Measurements from ENCODE around the gene ZCCHC24. TPM values are rescaled to one million over a fixed set of nuclear protein-coding genes. Genes with fewer than 3 reads are reported as not detected.
"Not testable (repeated sequence)": the region's sequence is repeated elsewhere in the genome, so short reads cannot be mapped to it uniquely, and the experiment has no call there.

ZCCHC24 gene
- total and polyA plus RNA-seq, 3 donors from 2014 or later = 27.7 to 38.6 (median 31.3) TPM

DNA sequence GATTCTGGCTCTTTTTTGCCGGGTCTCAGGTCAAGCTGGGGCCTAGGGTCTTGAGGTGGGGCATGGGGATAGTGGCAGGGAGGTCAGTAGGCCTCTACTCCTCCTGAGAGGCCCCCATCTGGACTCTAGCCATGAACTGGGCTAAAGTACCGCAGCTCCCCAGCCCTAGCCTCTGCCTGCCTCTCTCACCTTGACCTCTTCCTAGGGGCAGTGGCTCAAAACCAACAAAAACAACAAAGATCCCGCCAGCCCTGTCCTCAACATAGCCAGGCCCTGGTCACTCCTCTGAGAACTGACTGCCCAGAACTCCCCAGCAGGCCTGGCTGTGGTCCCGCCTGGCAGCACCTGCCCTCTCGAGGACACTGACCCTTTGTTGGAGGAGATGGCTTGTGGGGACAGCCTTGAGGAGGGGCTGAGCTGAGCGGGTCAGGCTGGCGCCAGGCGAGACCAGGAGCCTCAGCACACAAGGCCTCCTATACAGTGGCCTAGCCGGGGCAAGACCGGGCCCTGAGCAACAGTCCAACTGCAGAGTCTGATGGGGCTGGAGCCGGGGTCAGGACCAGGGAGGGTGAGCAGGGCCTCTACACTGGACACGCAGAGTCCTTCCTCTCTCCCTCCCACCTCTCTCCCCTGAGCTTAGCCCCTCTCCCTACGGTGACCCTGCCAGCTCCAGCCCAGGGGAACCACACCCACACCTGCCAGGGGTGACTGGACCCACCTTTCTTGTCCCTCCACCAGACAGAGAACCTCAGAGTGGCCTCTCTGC lies 109.8 kb downstream of the ZCCHC24 start:
- 45 to 53% methylated on average over 8 to 13 of the region's 13 CpGs for WGBS, 2 donors
- no peak for TF ChIP-seq POLR2A (IDR thresholded peaks at IDR 0.05)
- TF ChIP-seq, protein P1, sequence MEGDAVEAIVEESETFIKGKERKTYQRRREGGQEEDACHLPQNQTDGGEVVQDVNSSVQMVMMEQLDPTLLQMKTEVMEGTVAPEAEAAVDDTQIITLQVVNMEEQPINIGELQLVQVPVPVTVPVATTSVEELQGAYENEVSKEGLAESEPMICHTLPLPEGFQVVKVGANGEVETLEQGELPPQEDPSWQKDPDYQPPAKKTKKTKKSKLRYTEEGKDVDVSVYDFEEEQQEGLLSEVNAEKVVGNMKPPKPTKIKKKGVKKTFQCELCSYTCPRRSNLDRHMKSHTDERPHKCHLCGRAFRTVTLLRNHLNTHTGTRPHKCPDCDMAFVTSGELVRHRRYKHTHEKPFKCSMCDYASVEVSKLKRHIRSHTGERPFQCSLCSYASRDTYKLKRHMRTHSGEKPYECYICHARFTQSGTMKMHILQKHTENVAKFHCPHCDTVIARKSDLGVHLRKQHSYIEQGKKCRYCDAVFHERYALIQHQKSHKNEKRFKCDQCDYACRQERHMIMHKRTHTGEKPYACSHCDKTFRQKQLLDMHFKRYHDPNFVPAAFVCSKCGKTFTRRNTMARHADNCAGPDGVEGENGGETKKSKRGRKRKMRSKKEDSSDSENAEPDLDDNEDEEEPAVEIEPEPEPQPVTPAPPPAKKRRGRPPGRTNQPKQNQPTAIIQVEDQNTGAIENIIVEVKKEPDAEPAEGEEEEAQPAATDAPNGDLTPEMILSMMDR (IDR thresholded peaks at IDR 0.05) = no peak
- peak; percentile 77 for DNase-seq
- Histone ChIP-seq H3K4me3 (no peak overlapping the region), H3K27ac (peak overlapping the region in 1 of 2 donors; percentile 53), H3K27me3 (no peaks in the 10 kb centered on the region), H3K4me1 (peaks cover 16% of the 10 kb centered on the region), H3K36me3 (ENCODE audit: low read depth, missing control alignments) (no peaks in the 10 kb centered on the region), H3K9me3 (no peaks in the 10 kb centered on the region)
- intact Hi-C loops (cut with DNase I; ENCODE audit: low total_unique reads) = no loop called here

DNA sequence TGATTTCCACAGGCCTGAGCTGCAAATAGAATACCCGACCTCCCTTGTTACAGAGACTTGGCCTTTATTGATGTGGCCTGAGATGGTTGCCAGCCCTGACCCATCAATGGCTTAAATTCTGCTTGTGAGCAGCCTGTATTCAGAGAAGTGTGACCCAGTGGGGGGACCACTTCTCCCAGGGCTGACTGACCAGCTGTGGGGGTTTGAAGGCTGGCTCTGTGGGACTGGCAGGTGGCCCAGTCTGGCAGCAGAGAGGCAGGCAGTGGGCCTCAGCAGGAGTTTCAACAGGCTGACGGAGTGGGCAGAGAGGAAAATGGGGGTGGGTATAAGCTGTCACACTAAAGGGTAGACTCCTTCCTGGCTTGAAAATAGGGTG lies 110.3 kb downstream of the ZCCHC24 start:
- H3K9me3 ChIP-seq = no peaks in the 10 kb centered on the region
- no peak for DNase-seq
- no peaks in the 10 kb centered on the region for H3K36me3 ChIP-seq (ENCODE audit: low read depth, missing control alignments)
- no peaks in the 10 kb centered on the region for H3K27me3 ChIP-seq
- H3K27ac ChIP-seq = peak overlapping the region in 1 of 2 donors; percentile 53
- H3K4me3 ChIP-seq = no peak overlapping the region
- 67 to 74% methylated on average over 2 of the region's 2 CpGs for WGBS, 2 donors
- intact Hi-C loops (cut with DNase I; ENCODE audit: low total_unique reads) = no loop called here
- TF ChIP-seq, protein P1 (IDR thresholded peaks at IDR 0.05) = no peak
- TF ChIP-seq POLR2A (IDR thresholded peaks at IDR 0.05) = no peak
- peaks cover 15% of the 10 kb centered on the region for H3K4me1 ChIP-seq

DNA sequence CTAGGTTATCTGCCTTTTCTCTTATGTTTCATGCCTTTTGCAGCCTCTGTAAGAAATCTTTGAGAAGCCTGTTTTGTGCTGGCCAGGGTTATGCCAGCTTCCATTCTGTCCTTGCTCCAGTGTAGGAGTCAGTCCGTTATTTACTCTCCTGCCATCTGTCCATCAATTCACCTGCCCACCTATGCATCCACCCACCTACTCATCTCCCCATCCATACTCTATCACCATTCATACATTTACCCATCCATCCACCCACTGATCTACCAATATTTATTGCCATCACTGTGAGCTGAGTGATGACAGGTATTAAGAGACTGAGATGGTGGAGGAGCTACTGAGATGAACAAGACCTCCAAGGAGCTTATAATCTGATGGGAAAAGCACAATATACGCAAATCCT lies 110.9 kb downstream of the ZCCHC24 start:
- H3K4me1 ChIP-seq = peaks cover 15% of the 10 kb centered on the region
- H3K9me3 ChIP-seq = no peaks in the 10 kb centered on the region
- no peak overlapping the region for H3K27ac ChIP-seq
- WGBS, 2 donors = 75 to 81% methylated on average over 2 of the region's 2 CpGs
- no peak for DNase-seq
- no peak for TF ChIP-seq POLR2A (IDR thresholded peaks at IDR 0.05)
- TF ChIP-seq, protein P1 (IDR thresholded peaks at IDR 0.05) = no peak
- intact Hi-C loops (cut with DNase I; ENCODE audit: low total_unique reads) = no loop called here
- no peaks in the 10 kb centered on the region for H3K27me3 ChIP-seq
- no peak overlapping the region for H3K4me3 ChIP-seq
- no peaks in the 10 kb centered on the region for H3K36me3 ChIP-seq (ENCODE audit: low read depth, missing control alignments)

DNA sequence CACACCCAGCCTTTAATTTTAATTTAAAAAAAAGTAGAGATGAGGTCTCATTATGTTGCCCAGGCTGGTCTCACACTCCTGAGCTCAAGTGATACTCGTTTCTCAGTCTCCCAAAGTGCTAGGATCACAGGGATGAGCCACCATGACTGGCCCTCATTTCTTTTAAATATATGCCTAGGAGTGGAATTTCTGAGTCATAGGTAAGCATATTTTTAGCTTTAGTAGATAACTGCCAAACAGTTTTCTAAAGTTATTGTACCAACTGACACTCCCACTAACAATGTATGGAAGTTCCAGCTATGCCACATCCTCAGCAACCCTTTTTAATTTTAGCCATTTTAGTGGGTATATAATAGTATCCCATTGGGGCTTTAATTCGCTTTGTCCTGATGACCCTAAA lies 111.9 kb downstream of the ZCCHC24 start:
- 96 to 97% methylated on average over 2 of the region's 2 CpGs for WGBS, 2 donors
- TF ChIP-seq, protein P1 (IDR thresholded peaks at IDR 0.05) = no peak
- TF ChIP-seq POLR2A (IDR thresholded peaks at IDR 0.05) = no peak
- intact Hi-C loops (cut with DNase I; ENCODE audit: low total_unique reads) = no loop called here
- H3K27ac ChIP-seq = no peak overlapping the region
- H3K9me3 ChIP-seq = no peaks in the 10 kb centered on the region
- H3K36me3 ChIP-seq (ENCODE audit: low read depth, missing control alignments) = no peaks in the 10 kb centered on the region
- H3K4me1 ChIP-seq = peaks cover 15% of the 10 kb centered on the region
- H3K27me3 ChIP-seq = no peaks in the 10 kb centered on the region
- H3K4me3 ChIP-seq = no peak overlapping the region
- no peak for DNase-seq

DNA sequence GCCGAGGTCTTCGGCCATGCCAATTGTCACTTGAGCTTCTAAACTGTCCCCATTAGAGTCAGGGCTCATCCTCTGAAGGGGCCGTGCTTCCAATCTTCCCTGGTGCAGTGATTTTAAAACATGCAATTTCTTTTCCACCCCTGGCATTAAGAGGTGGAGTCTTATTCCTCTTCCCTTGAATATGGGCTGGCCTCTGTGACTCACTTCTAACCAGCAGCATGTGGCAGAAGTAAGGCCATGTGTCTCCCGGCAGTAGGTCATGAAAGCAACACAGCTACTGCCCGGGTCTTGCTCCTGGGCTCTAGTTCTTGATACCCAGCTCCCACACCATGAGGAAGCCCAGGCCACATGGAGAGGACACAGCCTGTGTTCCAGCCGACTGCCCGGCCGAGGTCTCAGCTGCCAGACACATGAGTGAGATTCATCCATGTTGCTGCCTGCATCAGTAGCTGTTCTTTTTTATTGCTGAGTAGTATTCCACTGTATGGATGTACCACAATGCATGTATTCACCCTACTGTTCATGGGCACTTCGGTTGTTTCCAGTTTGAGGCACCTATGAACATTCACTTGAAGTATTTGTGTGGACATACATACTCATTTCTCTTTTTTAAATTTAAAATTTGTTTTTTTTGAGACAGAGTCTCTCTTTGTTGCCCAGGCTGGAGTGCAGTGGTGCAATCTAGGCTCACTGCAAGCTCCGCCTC lies 112.7 kb downstream of the ZCCHC24 start:
- H3K36me3 ChIP-seq (ENCODE audit: low read depth, missing control alignments); H3K9me3 ChIP-seq; intact Hi-C loops (cut with DNase I; ENCODE audit: low total_unique reads); DNase-seq; H3K27ac ChIP-seq; H3K4me3 ChIP-seq; H3K27me3 ChIP-seq: not testable (repeated sequence)
- H3K4me1 ChIP-seq = peaks cover 15% of the 10 kb centered on the region
- 93 to 98% methylated on average over 2 of the region's 10 CpGs for WGBS, 2 donors

Other genes with a start within 250 kb of the ZCCHC24 start
- gene PPIF, start 98.2 kb downstream of the ZCCHC24 start, total RNA-seq = 100 to 1,000 TPM in 1 of 2 donors, 10 to 100 TPM in 1; 82.1 to 106 TPM
- gene PPIF, start 98.2 kb downstream of the ZCCHC24 start, polyA plus RNA-seq (ENCODE audit: insufficient read depth, low read depth, low replicate concordance) = 80.1 TPM
- gene EIF5AL1, start 66.9 kb upstream of the ZCCHC24 start, total RNA-seq = 1 to 10 TPM; 5.7 to 6.8 TPM
- 24.4 TPM for gene EIF5AL1, start 66.9 kb upstream of the ZCCHC24 start, polyA plus RNA-seq (ENCODE audit: insufficient read depth, low read depth, low replicate concordance)
- gene SFTPA2, start 114.8 kb upstream of the ZCCHC24 start, total RNA-seq = under 1 TPM in 1 of 2 donors, not detected in 1; 0.31 TPM
- gene SFTPA2, start 114.8 kb upstream of the ZCCHC24 start, polyA plus RNA-seq (ENCODE audit: insufficient read depth, low read depth, low replicate concordance) = not detected
- not detected for gene SFTPA1, start 165.3 kb upstream of the ZCCHC24 start, total RNA-seq
- not detected for gene SFTPA1, start 165.3 kb upstream of the ZCCHC24 start, polyA plus RNA-seq (ENCODE audit: insufficient read depth, low read depth, low replicate concordance)

Data from testis (tissue), 3 donors.